Fibroblast of peridontal ligament (primary cell): ENCODE data around the gene IL20.
A peak's percentile ranks its signal among the peaks of the same experiment; 100 is the strongest.

ENCODE experiments used
- DNase-seq: peaks from one replicate; pipeline ENCODE4 v3.0.0-alpha.2; 2010; ENCODE audit errors: extremely low read depth

Gene IL20, protein sequence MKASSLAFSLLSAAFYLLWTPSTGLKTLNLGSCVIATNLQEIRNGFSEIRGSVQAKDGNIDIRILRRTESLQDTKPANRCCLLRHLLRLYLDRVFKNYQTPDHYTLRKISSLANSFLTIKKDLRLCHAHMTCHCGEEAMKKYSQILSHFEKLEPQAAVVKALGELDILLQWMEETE

DNA sequence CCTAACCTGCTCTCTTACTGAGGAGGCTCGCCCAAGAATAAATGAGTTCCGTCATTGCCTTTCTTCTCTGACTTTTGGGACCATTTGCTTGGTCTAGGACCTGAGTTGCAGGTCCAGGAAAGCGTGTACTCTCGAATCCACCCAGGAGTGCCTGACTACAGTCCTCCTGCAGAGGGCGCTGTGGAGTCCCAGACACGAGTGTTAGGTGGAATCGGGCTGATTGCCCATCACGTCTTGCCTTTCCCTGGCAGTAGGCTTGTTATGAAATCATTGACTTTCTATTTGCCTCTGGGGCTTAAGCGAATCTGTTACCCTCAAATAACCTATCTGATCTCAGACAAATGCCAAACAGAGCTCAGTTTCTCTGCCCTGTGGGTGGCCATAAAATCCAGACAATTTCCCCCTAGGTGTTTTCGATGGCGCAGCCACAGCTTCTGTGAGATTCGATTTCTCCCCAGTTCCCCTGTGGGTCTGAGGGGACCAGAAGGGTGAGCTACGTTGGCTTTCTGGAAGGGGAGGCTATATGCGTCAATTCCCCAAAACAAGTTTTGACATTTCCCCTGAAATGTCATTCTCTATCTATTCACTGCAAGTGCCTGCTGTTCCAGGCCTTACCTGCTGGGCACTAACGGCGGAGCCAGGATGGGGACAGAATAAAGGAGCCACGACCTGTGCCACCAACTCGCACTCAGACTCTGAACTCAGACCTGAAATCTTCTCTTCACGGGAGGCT is at the start of gene IL20:
IL20 (plus strand) TSS at position 685 of the 733 bp plus-strand sequence. CDS start 230 bp downstream, outside the sequence.
- peak; percentile 79 for DNase-seq

DNA sequence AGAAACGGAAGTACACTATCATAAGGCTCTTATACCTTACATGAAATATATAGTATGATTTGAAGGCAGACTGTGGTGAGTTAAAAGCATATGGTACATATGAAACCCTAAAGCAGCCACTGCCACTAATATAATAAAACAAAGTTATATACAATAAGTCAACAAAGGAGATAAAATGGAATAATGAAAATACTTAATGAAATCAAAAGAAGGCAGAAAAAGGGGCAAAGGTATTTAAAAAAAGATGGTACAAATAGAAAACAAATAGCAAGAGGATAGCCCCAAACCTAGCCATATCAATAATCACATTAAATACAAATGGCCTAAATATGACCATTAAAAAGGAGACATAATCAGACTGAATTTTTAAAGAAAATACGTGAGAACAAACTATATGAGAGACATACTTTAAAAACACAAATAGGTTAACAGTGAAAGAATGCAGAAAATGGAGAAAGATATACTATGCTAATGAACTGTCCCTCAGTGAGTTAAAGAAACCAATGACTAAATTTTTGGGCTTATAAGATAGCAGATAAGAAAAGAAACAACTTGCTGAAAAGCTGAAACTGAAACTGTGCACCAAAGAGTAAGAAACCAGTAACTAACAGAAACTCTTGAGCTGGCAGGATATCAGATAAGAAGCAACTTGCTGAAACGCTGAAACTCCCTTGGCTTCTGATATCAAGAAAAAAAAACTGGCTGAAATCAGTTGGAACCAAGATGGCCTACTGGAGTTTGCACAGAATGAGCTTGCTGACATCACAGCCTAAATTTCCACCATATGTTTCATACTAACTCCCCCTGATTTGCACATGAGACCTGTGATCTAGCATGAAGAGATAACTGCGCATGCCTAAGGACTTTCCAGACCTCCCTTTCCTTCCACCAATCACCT is 48.8 kb upstream of the IL20 start:
- DNase-seq, result peak; percentile 69

DNA sequence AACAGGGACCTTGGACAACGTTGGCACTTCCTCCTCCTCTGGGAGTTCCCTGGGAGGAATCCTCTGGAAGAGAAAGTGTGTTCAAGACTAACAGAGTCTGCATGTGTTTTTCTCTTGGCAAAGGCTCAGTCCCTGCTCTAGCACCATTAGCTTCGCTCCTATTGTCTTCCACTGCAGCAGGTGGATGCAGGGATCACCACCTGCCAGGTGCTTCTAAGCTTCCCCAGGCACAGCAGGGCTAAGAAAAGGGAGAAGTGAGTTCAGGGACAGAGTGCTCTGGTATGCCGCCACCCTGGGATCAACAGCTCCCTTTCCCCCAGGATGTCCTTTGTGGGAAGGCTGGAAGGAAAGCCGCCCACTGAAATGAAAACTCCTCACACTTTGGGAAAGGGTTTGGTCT is 43.9 kb upstream of the IL20 start:
- no peak for DNase-seq

DNA sequence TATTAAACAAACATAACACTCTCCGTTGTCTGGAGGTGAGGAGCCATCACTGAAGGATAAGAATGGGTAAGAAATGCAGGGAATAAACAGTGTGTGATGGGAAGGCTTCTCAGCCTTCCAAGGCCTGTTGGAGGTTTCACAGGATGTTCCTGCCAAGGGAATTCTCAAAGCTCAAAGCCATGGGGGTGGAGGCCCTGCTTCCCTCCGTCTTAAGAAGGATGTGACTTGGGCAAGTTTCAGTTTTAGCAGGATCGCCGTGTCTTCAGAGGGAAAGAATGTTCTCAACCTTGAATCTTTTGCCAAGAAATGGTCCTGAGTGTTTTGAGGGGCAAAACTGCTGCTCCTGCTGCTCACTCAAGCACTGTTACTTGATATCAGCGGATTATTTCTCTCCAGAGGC is 41.7 kb upstream of the IL20 start:
- DNase-seq, result no peak

DNA sequence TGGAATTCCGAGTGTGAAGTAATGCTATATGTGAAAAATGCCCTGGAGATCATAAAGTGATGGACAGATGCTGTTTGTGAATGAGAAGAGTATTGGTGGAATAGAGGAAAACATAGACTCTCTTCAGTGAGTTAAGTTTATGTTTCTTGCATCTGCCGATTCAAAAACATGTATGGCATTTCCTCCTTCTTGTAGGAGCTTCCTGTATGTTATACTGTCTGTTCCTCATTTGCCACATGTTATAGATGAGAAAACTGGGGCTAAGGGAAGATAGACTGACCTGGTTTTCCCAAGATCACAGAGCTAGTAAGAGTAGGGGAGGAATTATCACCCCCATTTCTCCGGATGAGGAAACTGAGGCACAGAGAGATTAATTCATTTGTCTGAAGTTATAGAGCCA is 41.1 kb upstream of the IL20 start:
- no peak for DNase-seq

DNA sequence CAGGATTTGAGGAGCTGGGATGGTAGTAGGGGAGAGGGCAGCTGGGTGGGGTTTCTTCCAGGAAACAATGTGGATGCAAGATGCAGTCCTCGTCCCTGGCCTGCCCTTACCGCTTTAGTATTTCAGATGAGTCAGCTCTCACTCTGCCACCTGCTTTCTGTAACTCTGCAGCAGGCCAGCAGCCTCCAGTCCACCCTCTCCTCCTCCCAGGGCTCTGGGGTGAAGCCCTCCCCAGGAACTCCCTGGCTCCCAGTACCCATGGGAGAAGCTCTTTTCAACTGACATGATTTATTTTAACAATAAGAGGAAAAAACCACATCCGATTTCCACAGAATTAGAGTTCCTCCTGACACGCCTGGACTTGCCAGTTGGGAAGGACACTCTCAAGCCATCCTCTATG is 39.0 kb upstream of the IL20 start:
- DNase-seq, result no peak

DNA sequence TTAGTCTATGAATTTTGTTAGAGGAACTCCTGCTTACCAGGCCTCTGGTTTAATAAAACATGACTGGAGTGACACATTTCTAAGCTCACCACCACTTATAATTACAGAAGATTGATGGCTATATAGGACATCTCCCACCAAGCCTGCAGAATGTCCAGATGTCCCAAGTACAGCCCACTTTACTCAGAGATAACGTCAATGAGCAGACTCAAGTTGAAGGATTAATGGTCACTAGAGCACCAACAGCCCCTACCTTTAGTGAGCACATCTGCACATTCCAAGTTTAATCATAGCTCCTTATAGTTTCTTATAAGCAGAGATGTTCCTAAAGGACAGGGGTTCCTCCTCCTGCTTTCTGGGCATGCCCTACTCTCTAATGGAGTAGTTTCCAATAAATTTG is 37.4 kb upstream of the IL20 start:
- DNase-seq, result no peak

DNA sequence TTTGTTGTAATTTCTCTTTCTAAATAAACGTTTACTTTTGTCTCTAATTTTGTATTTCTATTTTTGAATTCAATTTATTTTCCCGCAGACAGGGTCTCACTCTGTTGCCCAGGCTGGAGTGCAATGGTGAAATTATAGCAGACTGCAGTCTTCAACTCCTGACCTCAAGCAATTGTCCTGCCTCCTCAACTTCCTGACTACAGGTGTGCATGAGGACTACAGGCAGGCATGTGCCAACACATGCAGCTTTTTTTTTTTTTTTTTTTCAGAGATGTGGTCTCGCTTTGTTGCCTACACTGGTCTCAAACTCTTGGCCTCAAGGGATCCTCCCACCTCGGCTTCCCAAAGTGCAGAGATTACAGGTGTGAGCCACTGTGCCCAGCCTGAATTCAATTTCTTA is 36.7 kb upstream of the IL20 start:
- DNase-seq, result no peak

DNA sequence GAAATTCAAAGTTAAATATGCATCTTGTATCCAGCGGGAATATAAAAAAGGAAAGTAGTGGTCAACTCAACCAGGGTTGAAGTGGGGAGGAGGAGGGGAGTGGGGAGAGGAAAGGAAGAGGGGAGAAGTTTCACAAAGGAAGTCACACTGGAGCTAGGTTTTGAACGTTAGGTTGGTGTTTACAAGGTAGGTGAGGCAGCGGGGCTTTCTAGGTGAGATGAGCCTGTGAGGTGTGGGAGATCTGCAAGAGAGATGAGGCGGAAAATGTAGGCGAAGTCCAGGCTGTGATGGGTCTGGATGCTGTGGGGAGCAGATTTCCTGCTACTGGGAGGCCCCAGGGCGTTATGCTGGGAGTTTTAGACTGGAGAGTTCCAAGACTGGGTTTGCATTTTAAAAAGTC is 36.1 kb upstream of the IL20 start:
- no peak for DNase-seq

DNA sequence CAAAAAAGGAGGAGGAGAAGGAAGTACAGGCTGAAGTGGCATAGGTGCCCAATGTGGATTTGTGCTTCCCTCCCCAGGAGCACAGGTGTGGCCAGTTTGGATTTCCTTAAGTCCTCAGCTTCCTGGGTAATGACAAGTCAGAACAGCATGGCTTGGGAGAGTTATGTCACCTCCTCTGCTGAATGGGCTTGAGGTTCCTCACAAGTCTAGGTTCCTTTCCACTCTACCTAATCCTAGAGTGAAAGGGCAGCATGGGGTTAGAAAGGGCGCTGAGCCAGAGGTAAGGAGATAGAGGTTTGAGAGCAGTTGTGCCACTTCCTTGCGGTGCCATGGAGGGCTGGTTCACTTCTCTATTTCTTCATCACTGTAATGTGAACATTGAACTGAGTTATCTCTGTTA is 35.5 kb upstream of the IL20 start:
- no peak for DNase-seq

DNA sequence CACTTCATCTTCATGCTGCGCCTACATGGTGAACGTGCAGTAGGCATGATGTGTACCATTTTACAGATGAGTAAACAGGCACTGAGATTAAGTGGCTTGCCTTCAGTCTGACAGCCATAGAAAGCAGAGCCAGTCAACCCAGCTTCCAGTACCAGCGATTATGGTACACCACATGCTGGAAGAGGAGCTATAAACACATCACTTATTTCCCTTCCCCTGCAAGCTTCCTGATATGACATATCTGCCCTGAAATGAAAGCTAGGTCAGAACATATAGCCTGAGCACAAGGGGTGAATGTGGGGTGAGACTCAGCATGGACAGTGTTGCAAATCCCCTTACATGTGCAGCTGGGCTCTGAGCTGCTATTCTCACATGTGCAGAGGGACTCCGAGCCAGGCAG is 33.8 kb upstream of the IL20 start:
- DNase-seq, result no peak

DNA sequence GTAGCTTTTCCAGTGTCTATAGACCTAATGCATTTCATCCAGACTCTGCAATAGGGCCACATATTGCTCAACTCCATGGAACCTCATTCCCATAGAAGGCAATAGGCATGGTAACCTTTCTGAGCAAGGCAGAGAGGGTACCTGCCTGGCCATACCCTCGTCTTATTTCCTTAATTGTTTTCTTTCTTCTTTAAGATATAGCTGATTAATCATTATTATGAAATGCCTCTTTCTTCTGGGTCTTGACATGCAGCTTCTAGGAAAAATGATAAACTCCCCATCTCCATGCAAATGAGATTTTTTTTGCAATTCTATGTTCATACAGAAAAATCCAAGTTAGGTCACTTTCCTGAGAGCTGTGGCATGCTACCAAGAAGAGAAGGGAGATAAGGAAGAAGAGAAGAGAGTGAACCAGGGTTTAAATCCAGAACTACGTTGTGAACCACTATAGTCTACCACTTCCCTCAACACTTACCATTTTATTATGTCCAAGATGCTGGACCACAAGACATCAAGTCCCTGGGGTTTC is 33.0 kb upstream of the IL20 start:
- DNase-seq, result no peak

DNA sequence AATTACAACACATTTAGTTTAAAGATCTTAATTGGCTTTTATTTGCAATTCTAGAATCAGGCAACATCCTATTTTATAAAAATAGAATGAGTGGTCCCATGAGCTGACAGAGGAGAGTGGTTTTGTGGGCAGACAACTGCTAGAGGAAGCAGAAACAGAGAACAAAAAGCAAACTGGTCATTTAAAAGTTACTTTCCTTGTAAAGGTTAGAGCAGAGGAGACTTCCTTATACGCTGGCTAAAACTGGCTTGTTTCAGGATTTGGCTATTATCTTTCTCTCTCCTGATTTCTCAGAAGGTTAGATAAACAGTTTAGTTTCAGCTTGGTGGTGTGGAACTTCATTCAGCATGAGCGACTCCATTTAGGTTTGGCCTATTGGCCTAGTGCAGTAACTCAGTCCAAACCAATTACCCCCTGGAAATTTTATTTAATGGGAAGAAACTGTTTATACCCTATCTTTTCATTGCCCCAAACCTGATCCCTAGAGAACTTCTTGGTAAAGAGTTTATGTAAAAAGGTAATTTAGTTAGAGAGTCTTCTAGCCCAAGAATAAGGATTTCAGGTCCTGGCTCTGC is 32.2 kb upstream of the IL20 start:
- DNase-seq, result no peak

DNA sequence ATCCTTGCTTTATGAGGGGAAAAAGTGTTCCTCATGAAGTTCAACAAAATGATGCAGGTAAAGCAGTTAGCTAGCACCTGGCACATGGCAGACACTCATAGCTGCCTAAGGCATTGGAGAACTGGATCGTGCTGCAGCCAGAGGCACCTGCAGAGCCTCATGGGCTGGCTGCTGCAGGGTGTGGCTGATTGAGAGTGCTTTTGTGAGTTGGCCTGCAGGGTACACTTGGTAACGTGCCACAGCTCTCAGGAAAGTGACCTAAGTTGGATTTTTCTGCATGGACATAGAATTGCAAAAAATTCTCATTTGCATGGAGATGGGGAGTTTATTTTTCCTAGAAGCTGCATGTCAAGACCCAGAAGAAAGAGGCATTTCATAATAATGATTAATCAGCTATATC is 31.6 kb upstream of the IL20 start:
- DNase-seq, result no peak

DNA sequence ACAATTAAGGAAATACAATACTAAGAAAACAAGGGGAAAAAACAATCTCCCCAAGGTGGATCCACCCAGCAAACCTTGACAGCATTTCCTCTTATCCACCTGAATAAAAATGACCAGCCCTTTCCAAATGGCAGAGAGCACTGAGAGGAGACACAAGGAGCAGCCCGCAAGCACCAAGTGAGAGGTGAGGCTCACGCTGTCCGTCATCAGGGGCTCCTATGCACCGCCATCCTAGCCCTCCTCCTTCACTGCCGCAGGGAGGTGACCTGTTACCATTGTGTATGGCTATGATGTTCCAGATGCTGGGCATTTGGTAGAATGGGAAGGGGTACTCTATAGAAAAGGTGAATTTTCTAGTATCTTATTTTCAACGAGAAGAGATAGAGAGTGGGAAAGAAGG is 31.2 kb upstream of the IL20 start:
- no peak for DNase-seq

DNA sequence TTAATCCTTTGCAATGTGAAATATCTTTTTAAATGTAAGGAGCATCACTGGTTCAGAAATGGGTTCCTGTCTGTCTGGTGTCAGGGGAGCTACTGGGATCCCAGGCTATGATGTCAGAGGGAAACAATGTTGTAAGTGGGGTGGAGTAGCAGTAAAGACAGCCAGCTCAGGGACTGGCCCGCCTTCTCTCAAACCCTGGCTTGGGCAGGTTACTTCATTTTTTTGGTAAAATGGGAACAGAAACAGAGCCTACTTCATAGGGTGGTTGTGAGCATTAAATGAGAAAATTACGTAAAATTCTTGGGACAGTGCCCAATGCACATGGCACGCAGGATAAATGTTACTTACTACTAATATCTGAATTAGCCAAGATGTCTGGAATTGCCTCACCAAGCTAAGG is 30.7 kb upstream of the IL20 start:
- DNase-seq, result no peak

DNA sequence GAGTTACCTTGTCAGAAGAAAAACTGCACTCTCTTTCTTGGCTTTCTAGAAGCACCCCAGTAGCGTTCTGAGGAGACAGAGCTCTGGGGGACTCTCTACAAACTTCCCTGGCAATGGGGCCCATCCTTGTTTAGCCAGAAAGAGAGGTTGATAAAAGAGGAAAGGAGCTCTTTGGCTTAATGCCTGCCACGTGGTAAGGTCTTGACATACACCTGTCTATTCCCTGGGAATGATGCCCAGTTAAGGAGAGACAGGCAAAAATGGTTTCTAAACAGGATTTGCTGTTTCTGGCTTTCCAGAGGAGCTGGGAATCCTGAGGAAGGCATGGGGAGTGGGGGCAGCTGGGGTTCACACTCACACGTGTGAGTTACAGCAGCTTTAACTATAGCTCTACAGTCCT is 30.2 kb upstream of the IL20 start:
- no peak for DNase-seq

DNA sequence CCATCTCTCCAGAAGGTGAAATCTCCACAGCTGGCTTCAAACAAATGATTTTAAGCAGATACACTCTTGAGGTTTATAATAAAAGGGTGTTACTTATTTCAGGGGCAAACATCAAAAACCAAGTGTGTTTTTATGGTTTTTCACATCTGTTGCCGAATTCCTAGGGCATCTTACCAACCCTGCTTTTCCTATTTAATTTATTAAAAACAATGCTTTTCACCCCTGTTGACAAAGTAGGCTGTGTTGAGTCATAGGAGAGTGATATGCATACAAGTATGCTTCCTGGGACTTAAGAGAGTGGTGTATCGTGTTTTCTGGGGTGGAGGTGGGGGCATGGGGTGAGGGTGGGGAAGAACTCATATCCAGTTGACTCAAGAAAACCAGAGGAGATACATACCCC is 29.3 kb upstream of the IL20 start:
- no peak for DNase-seq

DNA sequence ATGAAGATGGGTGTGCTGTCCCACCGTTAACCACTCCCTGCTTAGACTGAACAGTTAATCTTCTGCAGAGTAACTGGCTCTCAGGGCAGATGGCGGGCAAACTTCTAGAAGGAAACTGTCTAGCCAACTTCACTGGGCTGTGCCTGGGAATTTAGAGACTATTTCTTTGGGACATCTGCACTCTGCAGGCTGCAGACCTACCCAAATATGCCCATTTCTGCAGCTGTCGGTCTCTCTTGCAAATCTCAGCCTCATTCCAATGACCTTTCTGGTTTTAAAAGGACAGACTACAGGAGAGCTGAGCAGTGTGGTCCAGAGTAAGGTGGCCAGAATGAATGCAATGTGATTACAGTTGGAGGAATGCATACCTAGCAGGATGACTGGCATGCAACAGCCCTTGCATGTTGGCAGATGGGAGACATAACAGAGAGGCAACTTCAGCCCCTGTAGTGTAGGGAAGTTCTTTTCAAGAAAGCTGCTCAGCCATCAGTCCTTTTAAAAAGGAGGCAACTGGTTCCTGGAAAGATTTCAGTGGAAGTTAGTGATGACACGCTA is 26.3 kb upstream of the IL20 start:
- no peak for DNase-seq

DNA sequence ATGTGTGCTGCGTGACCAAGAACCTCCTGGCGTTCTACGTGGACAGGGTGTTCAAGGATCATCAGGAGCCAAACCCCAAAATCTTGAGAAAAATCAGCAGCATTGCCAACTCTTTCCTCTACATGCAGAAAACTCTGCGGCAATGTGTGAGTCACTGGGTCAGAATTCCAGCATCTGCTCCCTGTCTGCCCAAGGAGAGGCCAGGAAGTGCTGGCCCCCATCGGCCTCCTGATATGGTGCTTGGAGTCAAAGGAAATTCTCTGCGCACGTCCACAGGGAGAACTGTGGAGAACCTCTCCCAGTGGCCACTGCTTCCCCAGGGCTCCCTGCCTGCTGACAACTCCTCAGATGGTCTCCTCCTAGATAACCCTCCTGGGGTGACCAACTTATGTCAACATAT is 25.6 kb upstream of the IL20 start:
- peak; percentile 71 for DNase-seq

DNA sequence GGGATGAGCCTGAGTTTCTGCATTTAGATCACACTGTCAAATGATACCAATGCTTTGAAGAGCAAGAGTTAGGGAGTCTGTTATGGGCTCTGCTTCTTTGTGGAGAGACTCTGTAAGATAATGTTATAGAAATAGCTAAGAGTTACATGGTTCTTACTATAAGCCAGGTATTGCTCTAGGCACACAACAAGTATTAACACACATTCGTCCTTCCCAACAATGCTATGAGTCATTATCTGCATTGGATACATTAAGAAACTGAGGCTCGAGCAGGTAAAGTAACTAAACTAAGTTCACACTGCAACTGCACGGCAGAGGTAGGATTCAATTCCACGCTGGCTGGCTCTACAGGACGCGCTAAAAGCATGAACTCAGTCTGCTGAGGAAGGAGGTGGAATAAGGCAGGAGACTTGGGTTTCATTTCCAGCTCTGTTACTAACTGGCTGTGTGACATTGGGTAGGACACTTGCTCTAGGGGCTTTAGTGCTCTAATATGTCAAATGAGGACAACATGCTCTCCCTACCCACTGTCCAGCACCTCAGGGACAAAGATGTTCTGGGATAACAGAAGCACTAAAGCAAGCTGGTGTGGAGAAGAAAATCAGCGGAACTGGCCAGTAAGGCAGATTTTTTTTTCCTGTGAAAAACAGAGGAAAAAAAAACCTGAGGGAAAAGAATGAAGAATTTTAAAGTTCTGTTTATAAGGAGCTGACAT is 23.7 kb upstream of the IL20 start:
- DNase-seq, result no peak
